ENCODE results near the gene PKD1L1. TPM values are rescaled to one million over a fixed set of nuclear protein-coding genes. Genes with fewer than 3 reads are reported as not detected.

PKD1L1 gene
- total RNA-seq, 1 experiment from 2014 or later: not detected

DNA sequence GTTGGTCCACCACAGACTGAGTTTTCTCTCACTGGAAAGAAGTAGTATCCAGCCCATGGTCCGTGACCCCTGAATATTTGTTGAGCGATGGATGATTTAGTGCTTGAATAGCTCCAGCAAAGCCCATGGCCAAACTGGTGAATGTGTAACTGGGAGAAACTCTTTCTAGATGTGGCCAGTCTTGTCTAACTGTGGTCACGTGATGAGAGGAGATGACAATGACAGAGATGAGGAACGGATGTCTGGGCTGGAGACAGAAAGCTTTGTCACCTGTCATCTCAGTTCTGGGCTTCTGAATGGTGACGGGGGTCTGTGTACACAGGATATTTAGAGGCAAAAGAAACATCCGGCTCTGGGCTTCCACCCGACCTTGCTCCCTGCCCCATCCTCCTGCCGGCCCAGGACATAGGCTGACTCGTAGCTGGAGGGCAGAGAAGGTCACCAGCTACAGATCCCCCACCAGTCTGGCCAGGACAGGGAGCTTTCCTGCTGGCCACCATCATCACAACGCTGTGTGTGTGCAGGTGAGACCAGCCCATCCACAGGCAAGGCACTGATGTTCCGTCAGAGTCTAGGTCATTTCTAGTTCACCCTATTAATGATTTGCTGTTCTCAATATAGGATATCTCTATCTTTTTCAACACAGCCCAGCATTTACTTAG is 213.8 kb downstream of the PKD1L1 start:
- ChIA-PET CTCF (no interaction called here), POLR2A (ENCODE audit: low non-redundant PET) (no interaction called here)
- Histone ChIP-seq H3K36me3 (ENCODE audit: insufficient read depth, low read length, poor library complexity, severe bottlenecking) (no peaks in the 10 kb centered on the region), H3K4me1 (ENCODE audit: insufficient read depth, low read length, poor library complexity, severe bottlenecking) (no peaks in the 10 kb centered on the region), H3K27me3 (replicated peaks; ENCODE audit: insufficient read depth, low read depth, low read length, poor library complexity) (peaks cover 6% of the 10 kb centered on the region), H3K27ac (ENCODE audit: low read depth, low read length, poor library complexity, severe bottlenecking) (no peak overlapping the region), H3K4me3 (ENCODE audit: low read depth, low read length, poor library complexity, severe bottlenecking) (no peak overlapping the region), H3K9me3 (ENCODE audit: low read depth, low read length, poor library complexity, severe bottlenecking) (no peaks in the 10 kb centered on the region)
- no peak for TF ChIP-seq EZH2 (IDR thresholded peaks at IDR 0.05; ENCODE audit: borderline replicate concordance, low read depth, low read length, poor library complexity, severe bottlenecking)
- TF ChIP-seq, protein P1, sequence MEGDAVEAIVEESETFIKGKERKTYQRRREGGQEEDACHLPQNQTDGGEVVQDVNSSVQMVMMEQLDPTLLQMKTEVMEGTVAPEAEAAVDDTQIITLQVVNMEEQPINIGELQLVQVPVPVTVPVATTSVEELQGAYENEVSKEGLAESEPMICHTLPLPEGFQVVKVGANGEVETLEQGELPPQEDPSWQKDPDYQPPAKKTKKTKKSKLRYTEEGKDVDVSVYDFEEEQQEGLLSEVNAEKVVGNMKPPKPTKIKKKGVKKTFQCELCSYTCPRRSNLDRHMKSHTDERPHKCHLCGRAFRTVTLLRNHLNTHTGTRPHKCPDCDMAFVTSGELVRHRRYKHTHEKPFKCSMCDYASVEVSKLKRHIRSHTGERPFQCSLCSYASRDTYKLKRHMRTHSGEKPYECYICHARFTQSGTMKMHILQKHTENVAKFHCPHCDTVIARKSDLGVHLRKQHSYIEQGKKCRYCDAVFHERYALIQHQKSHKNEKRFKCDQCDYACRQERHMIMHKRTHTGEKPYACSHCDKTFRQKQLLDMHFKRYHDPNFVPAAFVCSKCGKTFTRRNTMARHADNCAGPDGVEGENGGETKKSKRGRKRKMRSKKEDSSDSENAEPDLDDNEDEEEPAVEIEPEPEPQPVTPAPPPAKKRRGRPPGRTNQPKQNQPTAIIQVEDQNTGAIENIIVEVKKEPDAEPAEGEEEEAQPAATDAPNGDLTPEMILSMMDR (conservative IDR thresholded peaks at IDR 0.05; ENCODE audit: low read depth, low read length): no peak
- no peak for DNase-seq (ENCODE audit: low spot score)
- intact Hi-C loops (cut with micrococcal nuclease; ENCODE audit: unreplicated experiment): no loop called here
- BruUV-seq (replicated peaks): no TSS peak

DNA sequence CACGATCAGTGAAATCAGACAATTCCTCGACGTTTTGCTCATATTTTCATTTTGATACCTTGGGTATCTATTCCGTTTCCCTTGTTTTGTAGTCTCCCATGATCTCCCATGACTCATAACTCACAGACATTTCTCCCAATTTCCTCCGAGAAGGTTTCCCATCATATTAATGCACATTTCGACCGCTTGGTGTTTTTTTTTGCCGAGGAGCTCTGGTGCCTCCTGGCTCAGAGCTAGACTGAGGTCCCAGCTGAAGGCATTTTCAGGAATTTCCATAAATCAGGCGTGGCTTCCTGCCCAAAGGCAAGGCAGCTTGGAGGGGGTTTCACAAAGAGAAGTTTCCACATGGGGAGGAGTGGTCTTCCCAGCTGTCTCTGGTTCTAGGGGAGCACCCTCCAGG is 218.1 kb downstream of the PKD1L1 start:
- DNase-seq (ENCODE audit: low spot score): no peak
- TF ChIP-seq EZH2 (IDR thresholded peaks at IDR 0.05; ENCODE audit: borderline replicate concordance, low read depth, low read length, poor library complexity, severe bottlenecking): no peak
- TF ChIP-seq, protein P1 (conservative IDR thresholded peaks at IDR 0.05; ENCODE audit: low read depth, low read length): no peak
- Histone ChIP-seq H3K4me1 (ENCODE audit: insufficient read depth, low read length, poor library complexity, severe bottlenecking) (no peaks in the 10 kb centered on the region), H3K27me3 (replicated peaks; ENCODE audit: insufficient read depth, low read depth, low read length, poor library complexity) (peaks cover 22% of the 10 kb centered on the region), H3K9me3 (ENCODE audit: low read depth, low read length, poor library complexity, severe bottlenecking) (no peaks in the 10 kb centered on the region), H3K27ac (ENCODE audit: low read depth, low read length, poor library complexity, severe bottlenecking) (no peak overlapping the region), H3K4me3 (ENCODE audit: low read depth, low read length, poor library complexity, severe bottlenecking) (no peak overlapping the region), H3K36me3 (ENCODE audit: insufficient read depth, low read length, poor library complexity, severe bottlenecking) (no peaks in the 10 kb centered on the region)
- intact Hi-C loops (cut with micrococcal nuclease; ENCODE audit: unreplicated experiment): no loop called here
- POLR2A ChIA-PET (ENCODE audit: low non-redundant PET): no interaction called here
- no TSS peak for BruUV-seq (replicated peaks)
- CTCF ChIA-PET: no interaction called here

DNA sequence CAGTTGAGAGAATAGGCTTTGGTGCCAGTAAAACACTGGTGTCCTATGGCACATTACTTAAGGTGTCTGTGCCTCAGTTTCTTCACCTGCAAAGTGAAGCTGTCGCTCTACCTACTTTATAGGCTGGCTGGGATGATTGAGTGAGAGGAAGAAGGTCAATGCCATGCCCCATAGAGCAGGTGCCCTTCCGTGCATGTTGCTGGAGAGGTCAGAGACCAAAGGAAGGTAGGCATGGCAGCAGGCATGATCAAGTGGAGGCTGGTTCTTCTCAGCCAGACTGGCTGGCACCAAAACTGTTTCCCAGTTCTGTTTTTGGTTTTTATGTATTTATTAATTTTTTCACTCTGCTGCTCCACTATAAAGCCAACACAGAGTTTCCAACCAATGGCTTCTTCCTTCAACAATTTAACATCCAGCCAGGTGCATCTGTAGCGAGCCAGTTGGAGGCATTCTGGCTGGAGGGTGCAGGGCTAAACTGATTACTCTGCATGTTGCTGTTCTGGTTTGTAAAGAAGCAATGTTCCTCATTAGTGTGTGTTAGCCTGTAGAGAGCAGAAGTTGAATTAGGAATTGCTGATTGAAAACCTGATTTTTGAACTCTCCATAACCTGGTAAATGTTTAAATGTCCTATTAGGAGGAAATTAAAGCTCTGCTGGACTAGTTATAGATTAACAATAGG is 222.1 kb downstream of the PKD1L1 start:
- TF ChIP-seq, protein P1 (conservative IDR thresholded peaks at IDR 0.05; ENCODE audit: low read depth, low read length): no peak
- no peak for TF ChIP-seq EZH2 (IDR thresholded peaks at IDR 0.05; ENCODE audit: borderline replicate concordance, low read depth, low read length, poor library complexity, severe bottlenecking)
- ChIA-PET CTCF (no interaction called here), POLR2A (ENCODE audit: low non-redundant PET) (no interaction called here)
- BruUV-seq (replicated peaks): no TSS peak
- Histone ChIP-seq H3K4me3 (ENCODE audit: low read depth, low read length, poor library complexity, severe bottlenecking) (no peak overlapping the region), H3K4me1 (ENCODE audit: insufficient read depth, low read length, poor library complexity, severe bottlenecking) (no peaks in the 10 kb centered on the region), H3K36me3 (ENCODE audit: insufficient read depth, low read length, poor library complexity, severe bottlenecking) (no peaks in the 10 kb centered on the region), H3K27me3 (replicated peaks; ENCODE audit: insufficient read depth, low read depth, low read length, poor library complexity) (peaks cover 16% of the 10 kb centered on the region), H3K27ac (ENCODE audit: low read depth, low read length, poor library complexity, severe bottlenecking) (no peak overlapping the region), H3K9me3 (ENCODE audit: low read depth, low read length, poor library complexity, severe bottlenecking) (no peaks in the 10 kb centered on the region)
- DNase-seq (ENCODE audit: low spot score): no peak
- intact Hi-C loops (cut with micrococcal nuclease; ENCODE audit: unreplicated experiment): no loop called here
